Thyroid gland (tissue), 4 donors: ENCODE data around the gene TIGD4.
A peak's percentile ranks its signal among the peaks of the same experiment; 100 is the strongest.

Experiments
- CTCF ChIP-seq, 6 experiments: fragments of 200-600 bp in 3 of 6; fragments of 450-650 bp in 3 of 6; sonication (generic) in 3 of 6; IDR thresholded peaks; one replicate each; pipeline ENCODE4 v1.5.1; 2016 to 2019; ENCODE audit warnings: antibody characterized with exemption in 6 of 6, mild to moderate bottlenecking in 2 of 6, inconsistent platforms in 1 of 6, moderate library complexity in 1 of 6
- POLR2A ChIP-seq, 2 donors: fragments of 450-650 bp; IDR thresholded peaks; one replicate each; pipeline ENCODE4 v1.6.1; 2017; ENCODE audit warnings: antibody characterized with exemption in 2 of 2, mild to moderate bottlenecking in 2 of 2, moderate library complexity in 1 of 2

GRCh38 chr4:152735396-152735859 is 44.1 kb downstream of the TIGD4 start:
- TF ChIP-seq POLR2A (IDR thresholded peaks at IDR 0.05): no peak
- peak in 3 of 6 experiments; percentile 51 to 58 (median 56) for TF ChIP-seq CTCF (IDR thresholded peaks at IDR 0.05)
